ENCODE data around the gene GMDS.

GMDS gene

GRCh38 chr6:2216794-2217383 lies 28.5 kb downstream of the GMDS start:
- H3K14ac ChIP-seq (ENCODE audit: low read length): no peak overlapping the region
- no peak overlapping the region for H3K4me2 ChIP-seq (ENCODE audit: low read length)
- no peak overlapping the region for H3K9ac ChIP-seq (ENCODE audit: low read length)
- H3K18ac ChIP-seq (ENCODE audit: low read length): no peak overlapping the region
- no peak overlapping the region for H3K4me3 ChIP-seq (ENCODE audit: low read depth, low read length)
- H3K79me2 ChIP-seq (ENCODE audit: control insufficient read depth, insufficient read depth, low read length, poor library complexity): no peaks in the 10 kb centered on the region
- H3K23ac ChIP-seq (ENCODE audit: low read length): no peak overlapping the region
- no peak overlapping the region for H4K12ac ChIP-seq (ENCODE audit: low read depth, low read length)
- no CpG with 5 or more reads among the region's 13 CpGs for WGBS (ENCODE audit: extremely low coverage, insufficient coverage, insufficient read length)
- no peak overlapping the region for H4K91ac ChIP-seq (ENCODE audit: low read depth, low read length)
- H2BK12ac ChIP-seq (ENCODE audit: low read length): no peak overlapping the region
- H3K4me1 ChIP-seq (ENCODE audit: control insufficient read depth in 1 of 2, insufficient read depth in 2 of 2, low read length in 2 of 2): no peaks in the 10 kb centered on the region
- no peak overlapping the region for H2AK5ac ChIP-seq (ENCODE audit: low read length)
- no peaks in the 10 kb centered on the region for H3K9me3 ChIP-seq (ENCODE audit: insufficient read depth, low read depth, low read length)
- no peaks in the 10 kb centered on the region for H3K27me3 ChIP-seq (ENCODE audit: insufficient read depth, low read length)
- no peak overlapping the region for H3K27ac ChIP-seq (ENCODE audit: low read depth, low read length)
- no peak overlapping the region for H4K8ac ChIP-seq (ENCODE audit: low read depth, low read length)
- no peaks in the 10 kb centered on the region for H3K79me1 ChIP-seq (ENCODE audit: low read length)
- no peaks in the 10 kb centered on the region for H3K36me3 ChIP-seq (ENCODE audit: control insufficient read depth in 1 of 2, insufficient read depth in 2 of 2, low read length in 2 of 2)
- no peak overlapping the region for H3K4ac ChIP-seq (ENCODE audit: low read depth, low read length)
- no peak overlapping the region for H2BK5ac ChIP-seq (ENCODE audit: low read depth, low read length, poor library complexity)
- H2BK120ac ChIP-seq (ENCODE audit: insufficient read depth, low read length, poor library complexity): no peak overlapping the region
- H2AFZ ChIP-seq (ENCODE audit: insufficient read depth, low read length, poor library complexity): no peak overlapping the region
- DNase-seq: no peak

- Histone ChIP-seq H3K9me3 (ENCODE audit: insufficient read depth, low read depth, low read length) (no peaks in the 10 kb centered on the region), H2BK12ac (ENCODE audit: low read length) (no peak overlapping the region), H3K79me1 (ENCODE audit: low read length) (no peaks in the 10 kb centered on the region), H3K18ac (ENCODE audit: low read length) (no peak overlapping the region), H3K79me2 (ENCODE audit: control insufficient read depth, insufficient read depth, low read length, poor library complexity) (no peaks in the 10 kb centered on the region), H3K4ac (ENCODE audit: low read depth, low read length) (no peak overlapping the region), H2AK5ac (ENCODE audit: low read length) (no peak overlapping the region), H3K14ac (ENCODE audit: low read length) (no peak overlapping the region), H4K8ac (ENCODE audit: low read depth, low read length) (no peak overlapping the region), H4K91ac (ENCODE audit: low read depth, low read length) (no peak overlapping the region), H3K36me3 (ENCODE audit: control insufficient read depth in 1 of 2, insufficient read depth in 2 of 2, low read length in 2 of 2) (no peaks in the 10 kb centered on the region), H3K27ac (ENCODE audit: low read depth, low read length) (no peak overlapping the region), H2AFZ (ENCODE audit: insufficient read depth, low read length, poor library complexity) (no peak overlapping the region), H3K4me1 (ENCODE audit: control insufficient read depth in 1 of 2, insufficient read depth in 2 of 2, low read length in 2 of 2) (no peaks in the 10 kb centered on the region), H3K4me3 (ENCODE audit: low read depth, low read length) (no peak overlapping the region), H3K23ac (ENCODE audit: low read length) (no peak overlapping the region), H4K12ac (ENCODE audit: low read depth, low read length) (no peak overlapping the region), H3K9ac (ENCODE audit: low read length) (no peak overlapping the region), H3K27me3 (ENCODE audit: insufficient read depth, low read length) (no peaks in the 10 kb centered on the region), H3K4me2 (ENCODE audit: low read length) (no peak overlapping the region), H2BK5ac (ENCODE audit: low read depth, low read length, poor library complexity) (no peak overlapping the region), H2BK120ac (ENCODE audit: insufficient read depth, low read length, poor library complexity) (no peak overlapping the region)
- no CpG with 5 or more reads among the region's 3 CpGs for WGBS (ENCODE audit: extremely low coverage, insufficient coverage, insufficient read length)
- DNase-seq: no peak
Measured at GRCh38 chr6:2215342-2215741, 30.1 kb downstream of the GMDS start.

DNA sequence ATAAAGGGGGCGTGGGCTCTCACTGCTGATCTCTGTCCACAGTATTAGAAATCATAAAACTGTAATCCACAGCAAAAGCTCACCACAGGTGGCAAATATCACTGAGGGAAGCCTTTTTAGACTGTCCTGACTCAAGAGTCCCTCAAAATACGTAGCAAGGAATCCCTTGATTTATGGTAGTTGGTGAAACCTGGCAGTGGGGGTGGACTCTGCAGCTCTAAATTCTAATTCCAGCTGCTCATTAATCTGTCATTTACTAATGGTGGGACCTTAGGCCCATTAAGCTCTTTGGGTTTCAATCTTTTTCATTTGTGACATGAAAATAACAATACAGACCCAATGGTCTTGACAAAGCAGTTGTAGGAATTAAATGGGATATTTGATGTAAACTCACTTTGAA lies 32.3 kb downstream of the GMDS start:
- Histone ChIP-seq H3K4me2 (ENCODE audit: low read length) (no peak overlapping the region), H2BK12ac (ENCODE audit: low read length) (no peak overlapping the region), H3K18ac (ENCODE audit: low read length) (no peak overlapping the region), H3K79me1 (ENCODE audit: low read length) (no peaks in the 10 kb centered on the region), H3K79me2 (ENCODE audit: control insufficient read depth, insufficient read depth, low read length, poor library complexity) (no peaks in the 10 kb centered on the region), H2AFZ (ENCODE audit: insufficient read depth, low read length, poor library complexity) (no peak overlapping the region), H3K4me1 (ENCODE audit: control insufficient read depth in 1 of 2, insufficient read depth in 2 of 2, low read length in 2 of 2) (no peaks in the 10 kb centered on the region), H3K23ac (ENCODE audit: low read length) (no peak overlapping the region), H3K4me3 (ENCODE audit: low read depth, low read length) (no peak overlapping the region), H2AK5ac (ENCODE audit: low read length) (no peak overlapping the region), H4K8ac (ENCODE audit: low read depth, low read length) (no peak overlapping the region), H4K12ac (ENCODE audit: low read depth, low read length) (no peak overlapping the region), H2BK5ac (ENCODE audit: low read depth, low read length, poor library complexity) (no peak overlapping the region), H3K27me3 (ENCODE audit: insufficient read depth, low read length) (no peaks in the 10 kb centered on the region), H3K14ac (ENCODE audit: low read length) (no peak overlapping the region), H3K9ac (ENCODE audit: low read length) (no peak overlapping the region), H3K27ac (ENCODE audit: low read depth, low read length) (no peak overlapping the region), H4K91ac (ENCODE audit: low read depth, low read length) (no peak overlapping the region), H3K36me3 (ENCODE audit: control insufficient read depth in 1 of 2, insufficient read depth in 2 of 2, low read length in 2 of 2) (no peaks in the 10 kb centered on the region), H3K9me3 (ENCODE audit: insufficient read depth, low read depth, low read length) (no peaks in the 10 kb centered on the region), H3K4ac (ENCODE audit: low read depth, low read length) (no peak overlapping the region), H2BK120ac (ENCODE audit: insufficient read depth, low read length, poor library complexity) (no peak overlapping the region)
- WGBS (ENCODE audit: extremely low coverage, insufficient coverage, insufficient read length): no CpG with 5 or more reads among the region's 2 CpGs
- no peak for DNase-seq

GRCh38 chr6:2209226-2209809 lies 36.1 kb downstream of the GMDS start:
- Histone ChIP-seq H4K91ac (ENCODE audit: low read depth, low read length) (no peak overlapping the region), H2BK12ac (ENCODE audit: low read length) (no peak overlapping the region), H3K79me2 (ENCODE audit: control insufficient read depth, insufficient read depth, low read length, poor library complexity) (no peaks in the 10 kb centered on the region), H3K9ac (ENCODE audit: low read length) (no peak overlapping the region), H4K8ac (ENCODE audit: low read depth, low read length) (no peak overlapping the region), H3K14ac (ENCODE audit: low read length) (no peak overlapping the region), H3K4ac (ENCODE audit: low read depth, low read length) (no peak overlapping the region), H2AFZ (ENCODE audit: insufficient read depth, low read length, poor library complexity) (no peak overlapping the region), H3K79me1 (ENCODE audit: low read length) (no peaks in the 10 kb centered on the region), H3K4me3 (ENCODE audit: low read depth, low read length) (no peak overlapping the region), H2BK120ac (ENCODE audit: insufficient read depth, low read length, poor library complexity) (no peak overlapping the region), H3K27ac (ENCODE audit: low read depth, low read length) (no peak overlapping the region), H2AK5ac (ENCODE audit: low read length) (no peak overlapping the region), H3K36me3 (ENCODE audit: control insufficient read depth in 1 of 2, insufficient read depth in 2 of 2, low read length in 2 of 2) (no peaks in the 10 kb centered on the region), H3K9me3 (ENCODE audit: insufficient read depth, low read depth, low read length) (no peaks in the 10 kb centered on the region), H3K4me2 (ENCODE audit: low read length) (no peak overlapping the region), H3K4me1 (ENCODE audit: control insufficient read depth in 1 of 2, insufficient read depth in 2 of 2, low read length in 2 of 2) (no peaks in the 10 kb centered on the region), H3K27me3 (ENCODE audit: insufficient read depth, low read length) (no peaks in the 10 kb centered on the region), H4K12ac (ENCODE audit: low read depth, low read length) (no peak overlapping the region), H3K23ac (ENCODE audit: low read length) (no peak overlapping the region), H2BK5ac (ENCODE audit: low read depth, low read length, poor library complexity) (no peak overlapping the region), H3K18ac (ENCODE audit: low read length) (no peak overlapping the region)
- peak; percentile 50 to 88 for DNase-seq
- no CpG with 5 or more reads among the region's 6 CpGs for WGBS (ENCODE audit: extremely low coverage, insufficient coverage, insufficient read length)
